Adipocyte (in vitro differentiated cells): Measurements from ENCODE around the gene MECR.

Experiments used
- DNase-seq: peaks from one replicate; pipeline ENCODE4 v3.0.0-alpha.2; 2015; ENCODE audit warnings: low read depth
- H3K27me3 ChIP-seq: replicated peaks from 2 replicates; pipeline ENCODE4 v1.7.0; 2013; ENCODE audit warnings: mild to moderate bottlenecking, low read length, moderate library complexity; ENCODE audit not compliant: control insufficient read depth, insufficient read depth
- H3K36me3 ChIP-seq: 2 replicates; pipeline ENCODE4 v1.7.0; 2013; ENCODE audit warnings: low read length, mild to moderate bottlenecking, moderate library complexity; ENCODE audit not compliant: control insufficient read depth, insufficient read depth, severe bottlenecking
- H3K4me1 ChIP-seq: 2 replicates; pipeline ENCODE4 v1.7.0; 2013; ENCODE audit warnings: mild to moderate bottlenecking, low read length, moderate library complexity; ENCODE audit not compliant: control insufficient read depth, insufficient read depth
- H3K4me3 ChIP-seq: 2 replicates; pipeline ENCODE4 v1.7.0; 2013; ENCODE audit warnings: mild to moderate bottlenecking, low read length, moderate library complexity
- H3K9ac ChIP-seq: 2 replicates; pipeline ENCODE4 v1.7.0; 2013; ENCODE audit warnings: mild to moderate bottlenecking, low read length, moderate library complexity
- H3K9me3 ChIP-seq: 2 replicates; pipeline ENCODE4 v1.7.0; 2013; ENCODE audit warnings: mild to moderate bottlenecking, low read length, moderate library complexity; ENCODE audit not compliant: control insufficient read depth

Gene MECR

DNA sequence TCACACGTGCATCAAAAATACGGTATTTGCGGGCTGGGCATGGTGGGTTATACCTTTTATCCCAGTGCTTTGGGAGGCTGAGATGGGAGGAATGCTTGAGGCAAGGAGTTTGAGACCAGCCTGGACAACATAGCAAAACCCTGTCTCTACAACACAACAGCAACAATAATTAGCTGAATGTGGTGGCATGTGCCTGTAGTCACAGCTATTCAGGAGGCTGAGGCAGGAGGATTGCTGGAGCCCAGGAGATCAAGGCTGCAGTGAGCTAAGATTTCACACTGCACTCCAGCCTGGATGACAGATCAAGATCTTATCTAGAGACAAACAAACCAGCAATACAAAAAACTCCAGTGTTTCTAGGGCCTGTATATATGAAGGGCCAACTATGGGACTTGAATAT, 36.2 kb upstream of the MECR start:
- Histone ChIP-seq H3K4me1 (peaks cover 18% of the 10 kb centered on the region), H3K36me3 (peaks cover 8% of the 10 kb centered on the region), H3K27me3 (no peaks in the 10 kb centered on the region), H3K4me3 (no peak overlapping the region), H3K9me3 (no peaks in the 10 kb centered on the region), H3K9ac (no peak overlapping the region)
- no peak for DNase-seq

DNA sequence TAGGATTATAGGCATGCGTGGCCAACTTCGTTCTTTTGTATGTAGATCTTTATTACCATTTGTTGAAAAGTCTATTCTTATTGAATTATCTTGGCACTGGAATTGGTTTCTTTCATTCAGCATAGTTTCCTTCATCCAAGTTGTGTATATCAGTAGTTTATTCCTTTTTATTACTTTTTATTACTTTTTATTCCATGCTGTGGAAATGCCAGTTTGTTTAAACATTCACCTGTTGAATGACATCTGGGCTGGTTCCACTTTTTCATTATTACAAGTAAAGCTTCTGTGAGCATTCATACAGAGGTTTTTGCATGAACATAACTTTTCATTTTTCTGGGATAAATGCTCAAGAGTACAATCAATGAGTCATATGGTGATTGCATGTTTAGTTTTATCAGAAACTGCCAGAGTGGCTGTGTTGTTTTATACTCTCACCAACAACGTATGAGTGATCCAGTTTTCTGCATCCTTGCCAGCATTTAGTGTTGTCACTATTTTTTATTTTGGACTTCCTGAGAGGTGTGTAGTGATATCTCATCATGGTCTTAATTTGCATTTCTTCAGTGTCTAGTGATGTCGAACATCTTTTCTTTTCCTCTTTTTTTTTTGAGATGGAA, 34.1 kb upstream of the MECR start:
- peaks cover 4% of the 10 kb centered on the region for H3K36me3 ChIP-seq
- no peak overlapping the region for H3K9ac ChIP-seq
- H3K9me3 ChIP-seq, result no peaks in the 10 kb centered on the region
- DNase-seq, result peak; percentile 77
- peaks cover 8% of the 10 kb centered on the region for H3K4me1 ChIP-seq
- H3K4me3 ChIP-seq, result no peak overlapping the region
- H3K27me3 ChIP-seq, result no peaks in the 10 kb centered on the region

DNA sequence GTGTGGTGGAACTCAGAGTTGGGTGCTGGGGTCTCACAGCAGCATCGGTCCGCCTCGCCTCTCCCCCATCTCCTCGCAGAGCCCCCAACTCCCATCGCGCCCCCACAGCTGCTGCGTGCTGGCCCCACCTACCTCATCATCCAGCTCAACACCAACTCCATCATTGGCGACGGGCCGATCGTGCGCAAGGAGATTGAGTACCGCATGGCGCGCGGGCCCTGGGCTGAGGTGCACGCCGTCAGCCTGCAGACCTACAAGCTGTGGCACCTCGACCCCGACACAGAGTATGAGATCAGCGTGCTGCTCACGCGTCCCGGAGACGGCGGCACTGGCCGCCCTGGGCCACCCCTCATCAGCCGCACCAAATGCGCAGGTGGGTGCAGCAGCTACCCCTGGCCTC, 29.8 kb upstream of the MECR start:
- Histone ChIP-seq H3K27me3 (no peaks in the 10 kb centered on the region), H3K9ac (no peak overlapping the region), H3K4me3 (peak overlapping the region; percentile 8), H3K9me3 (no peaks in the 10 kb centered on the region), H3K36me3 (peaks cover 4% of the 10 kb centered on the region), H3K4me1 (peaks cover 14% of the 10 kb centered on the region)
- DNase-seq, result no peak

DNA sequence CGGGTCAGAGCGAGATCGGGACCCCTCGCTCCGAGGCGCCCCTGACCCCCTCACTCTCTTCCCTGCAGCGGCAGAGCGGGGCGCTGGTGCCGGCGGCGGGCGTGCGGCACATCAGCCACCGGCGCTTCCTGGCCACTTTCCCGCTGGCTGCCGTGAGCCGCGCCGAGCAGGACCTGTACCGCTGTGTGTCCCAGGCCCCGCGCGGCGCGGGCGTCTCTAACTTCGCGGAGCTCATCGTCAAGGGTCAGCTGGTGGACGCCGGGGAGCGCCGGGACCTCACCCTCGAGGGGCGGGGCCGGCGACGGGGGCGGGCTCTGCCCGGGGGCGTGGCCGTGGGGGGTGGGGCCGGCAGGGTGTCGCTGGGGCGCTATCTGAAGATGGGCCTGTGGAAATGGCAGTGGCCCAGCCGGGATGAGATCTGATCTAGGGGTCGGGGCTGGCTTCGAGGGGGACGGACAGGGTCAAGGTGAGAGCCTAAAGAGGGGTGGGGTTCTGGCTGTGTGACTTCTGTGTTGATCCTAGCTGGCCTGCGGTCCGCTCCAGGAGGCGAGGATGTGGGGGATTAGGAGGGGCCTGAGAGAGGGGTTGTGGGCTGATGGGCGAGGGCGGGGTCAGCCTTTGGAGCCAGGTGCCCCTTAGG, 29.2 kb upstream of the MECR start:
- Histone ChIP-seq H3K27me3 (no peaks in the 10 kb centered on the region), H3K9me3 (no peaks in the 10 kb centered on the region)

DNA sequence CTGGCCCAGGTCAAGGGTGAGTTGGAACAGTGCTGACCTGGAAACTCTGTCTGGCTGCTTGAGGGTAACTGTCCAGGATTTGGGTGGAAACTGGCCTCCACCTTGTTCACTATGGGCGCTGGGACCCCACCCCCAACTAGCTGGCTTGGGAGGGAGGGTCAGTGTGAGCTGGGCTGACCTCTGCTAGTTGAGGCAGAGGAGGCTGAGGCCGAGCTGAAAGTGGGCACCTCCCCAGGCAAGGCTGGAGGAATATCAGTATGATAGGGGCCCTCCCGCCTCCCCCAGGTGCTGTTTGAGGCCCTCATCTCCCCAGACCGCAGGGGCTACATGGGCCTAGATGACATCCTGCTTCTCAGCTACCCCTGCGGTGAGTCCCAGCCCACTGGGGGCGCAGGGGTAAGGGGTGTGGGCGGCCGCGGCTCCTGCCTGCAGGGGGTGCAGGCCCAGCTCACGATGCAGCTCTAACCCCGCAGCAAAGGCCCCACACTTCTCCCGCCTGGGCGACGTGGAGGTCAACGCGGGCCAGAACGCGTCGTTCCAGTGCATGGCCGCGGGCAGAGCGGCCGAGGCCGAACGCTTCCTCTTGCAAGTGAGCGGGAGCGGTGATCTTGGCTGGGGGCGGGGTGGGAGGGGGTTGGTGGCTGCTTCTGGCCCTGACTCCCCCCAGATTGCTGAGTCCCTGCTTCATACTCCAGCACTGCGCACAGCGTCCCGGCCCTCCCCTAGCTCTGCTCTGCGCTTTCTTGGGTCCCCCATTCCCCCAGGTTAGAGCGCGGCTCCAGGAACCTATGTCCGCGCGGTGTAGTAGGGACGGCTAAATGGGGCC, 28.5 kb upstream of the MECR start:
- Histone ChIP-seq H3K9ac (peak overlapping the region; percentile 66), H3K27me3 (no peaks in the 10 kb centered on the region), H3K36me3 (peaks cover 4% of the 10 kb centered on the region), H3K9me3 (no peaks in the 10 kb centered on the region), H3K4me1 (peaks cover 6% of the 10 kb centered on the region), H3K4me3 (peak overlapping the region; percentile 78)
- no peak for DNase-seq

More for the DNA sequence above, 29.2 kb upstream of the MECR start:
- Histone ChIP-seq H3K4me1 (peaks cover 10% of the 10 kb centered on the region), H3K9ac (peak overlapping the region; percentile 66), H3K36me3 (peaks cover 4% of the 10 kb centered on the region), H3K4me3 (peak overlapping the region; percentile 78)
- no peak for DNase-seq

DNA sequence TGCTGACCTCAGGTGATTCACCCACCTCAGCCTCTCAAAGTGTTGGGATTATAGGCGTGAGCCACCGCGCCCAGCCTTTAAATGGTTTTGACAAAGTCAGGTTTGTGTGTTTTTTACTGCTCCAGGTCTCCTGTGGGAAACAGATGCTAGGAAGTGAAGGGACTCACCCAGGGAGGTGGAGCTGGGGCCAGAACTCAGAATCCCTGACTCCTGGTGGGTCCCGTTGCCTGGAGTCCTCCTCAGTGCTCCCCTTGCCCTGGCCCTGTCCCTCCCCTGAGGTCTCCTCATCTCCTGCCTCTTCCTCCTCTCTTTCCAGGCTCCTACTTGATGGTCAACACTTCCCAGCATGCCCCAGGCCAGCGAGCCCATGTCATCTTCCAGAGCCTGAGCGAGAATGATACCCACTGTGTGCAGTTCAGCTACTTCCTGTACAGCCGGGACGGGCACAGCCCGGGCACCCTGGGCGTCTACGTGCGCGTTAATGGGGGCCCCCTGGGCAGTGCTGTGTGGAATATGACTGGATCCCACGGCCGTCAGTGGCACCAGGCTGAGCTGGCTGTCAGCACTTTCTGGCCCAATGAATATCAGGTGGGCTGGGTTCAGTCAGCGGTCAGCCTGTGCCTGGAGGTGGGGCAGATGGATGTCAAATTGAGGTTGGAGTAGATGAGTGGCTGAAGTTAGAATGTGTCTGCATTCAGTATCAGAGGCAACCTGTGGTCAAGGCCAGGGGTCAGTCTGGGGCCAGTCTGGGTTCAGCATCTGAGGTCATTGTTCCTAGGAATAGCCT, 27.6 kb upstream of the MECR start:
- no peak for DNase-seq
- H3K36me3 ChIP-seq, result peaks cover 4% of the 10 kb centered on the region
- H3K4me1 ChIP-seq, result peaks cover 6% of the 10 kb centered on the region
- H3K27me3 ChIP-seq, result no peaks in the 10 kb centered on the region
- no peak overlapping the region for H3K4me3 ChIP-seq
- H3K9ac ChIP-seq, result no peak overlapping the region
- H3K9me3 ChIP-seq, result no peaks in the 10 kb centered on the region

DNA sequence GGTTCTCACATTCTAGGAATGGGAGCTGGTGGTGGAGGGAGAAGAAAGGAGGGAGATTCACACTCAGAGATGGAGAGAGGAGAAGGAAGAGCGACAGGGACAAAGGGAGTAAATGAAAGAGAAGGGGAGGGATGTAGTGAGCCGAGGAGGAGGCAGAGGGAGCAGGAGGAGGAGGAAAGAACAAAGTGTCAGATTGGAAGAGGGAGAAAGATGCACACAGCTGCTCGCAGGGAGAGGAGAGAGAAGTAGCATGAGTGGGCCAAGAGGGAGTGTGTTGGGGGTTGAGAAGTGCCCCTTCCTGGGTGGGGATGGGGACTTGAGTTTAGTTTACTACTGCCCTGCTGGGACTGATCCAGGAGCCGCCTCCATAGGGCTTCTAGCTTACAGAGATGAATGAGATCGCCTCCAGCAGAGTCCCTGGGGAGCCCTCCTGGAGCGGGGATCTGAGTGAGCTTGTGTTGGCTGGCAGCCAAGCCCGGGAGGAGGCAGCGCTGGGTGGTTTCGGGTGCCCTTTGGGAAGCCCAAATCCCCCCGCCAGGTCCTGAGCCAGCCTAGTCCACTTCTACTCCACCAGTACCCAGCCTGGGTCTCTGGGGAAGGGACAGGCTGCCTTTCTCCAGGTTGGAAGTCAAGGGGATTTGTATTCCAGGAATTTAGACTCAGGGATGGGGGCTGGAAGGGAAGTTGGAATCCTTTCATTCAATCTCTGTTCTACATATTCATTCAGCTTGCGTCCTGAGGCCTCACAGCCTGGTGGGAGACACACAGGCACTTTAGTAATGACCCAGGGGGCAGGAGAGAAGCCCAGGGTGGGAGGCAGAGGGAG, 26.5 kb upstream of the MECR start:
- Histone ChIP-seq H3K36me3 (no peaks in the 10 kb centered on the region), H3K9ac (no peak overlapping the region), H3K9me3 (no peaks in the 10 kb centered on the region), H3K4me3 (no peak overlapping the region), H3K4me1 (peaks cover 6% of the 10 kb centered on the region), H3K27me3 (no peaks in the 10 kb centered on the region)
- DNase-seq, result peak; percentile 72

DNA sequence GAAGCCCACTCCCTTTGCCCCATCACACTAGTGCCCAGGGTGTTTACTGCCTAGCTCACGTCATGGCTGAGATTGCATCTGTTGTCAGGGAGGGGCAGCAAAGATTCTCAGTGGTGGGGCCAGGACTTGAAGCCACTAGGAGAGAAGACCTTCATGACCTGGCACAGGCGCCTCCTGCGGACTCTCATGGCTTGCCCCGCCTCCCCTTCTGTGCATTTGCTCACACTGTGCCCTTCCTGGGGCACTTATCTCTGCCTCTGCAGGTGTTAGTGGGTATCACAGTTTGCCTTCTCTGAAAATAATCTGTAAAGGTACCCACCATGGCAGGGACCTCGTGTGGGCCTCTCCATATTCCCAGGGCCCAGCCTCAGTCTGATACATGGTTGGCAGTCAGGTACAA, 25.7 kb upstream of the MECR start:
- no peak for DNase-seq
- H3K9ac ChIP-seq, result no peak overlapping the region
- no peaks in the 10 kb centered on the region for H3K36me3 ChIP-seq
- no peak overlapping the region for H3K4me3 ChIP-seq
- peaks cover 6% of the 10 kb centered on the region for H3K4me1 ChIP-seq
- H3K27me3 ChIP-seq, result no peaks in the 10 kb centered on the region
- no peaks in the 10 kb centered on the region for H3K9me3 ChIP-seq

DNA sequence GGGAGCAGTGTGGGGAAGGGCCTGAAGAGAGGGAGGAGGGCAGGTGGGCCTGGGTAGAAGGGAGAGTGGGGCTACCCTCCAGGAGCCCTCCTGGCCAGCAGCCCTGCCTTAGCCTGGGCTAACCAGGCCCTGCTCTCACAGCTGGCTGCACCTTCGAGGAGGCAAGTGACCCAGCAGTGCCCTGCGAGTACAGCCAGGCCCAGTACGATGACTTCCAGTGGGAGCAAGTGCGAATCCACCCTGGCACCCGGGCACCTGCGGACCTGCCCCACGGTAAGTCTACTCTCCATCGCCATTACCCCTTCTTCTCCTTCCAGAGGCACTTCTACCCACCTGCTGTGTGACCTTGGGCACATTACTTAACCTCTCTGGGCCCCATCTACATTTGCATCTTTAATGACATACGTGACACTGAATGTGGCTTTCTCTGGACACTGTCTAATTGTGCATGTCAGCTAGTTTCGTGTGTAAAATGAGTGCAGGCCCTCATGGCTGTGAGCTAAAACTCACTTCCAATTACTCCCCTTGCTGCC, 24.5 kb upstream of the MECR start:
- Histone ChIP-seq H3K9me3 (no peaks in the 10 kb centered on the region), H3K4me3 (no peak overlapping the region), H3K9ac (no peak overlapping the region), H3K4me1 (peaks cover 6% of the 10 kb centered on the region), H3K27me3 (no peaks in the 10 kb centered on the region), H3K36me3 (no peaks in the 10 kb centered on the region)
- no peak for DNase-seq

DNA sequence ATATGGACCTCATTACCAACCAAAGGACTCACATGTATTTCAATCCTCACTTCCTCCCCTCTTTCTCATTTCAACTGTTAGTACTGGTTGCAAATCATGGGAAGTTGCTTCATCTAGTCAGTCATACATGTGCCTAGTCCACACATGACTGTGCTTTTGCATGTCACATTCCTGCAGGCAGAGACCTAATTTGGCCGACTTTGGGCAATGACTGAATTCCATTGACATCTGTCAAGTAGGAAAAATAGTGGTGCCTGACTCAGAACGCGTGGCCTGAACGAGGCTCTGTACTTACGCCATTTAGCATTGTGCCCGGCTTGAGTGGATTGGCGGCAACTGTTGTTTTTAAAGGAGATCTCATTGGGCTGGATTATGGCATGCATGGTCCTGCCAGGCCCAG, 23.6 kb upstream of the MECR start:
- H3K9me3 ChIP-seq, result no peaks in the 10 kb centered on the region
- DNase-seq, result no peak
- no peaks in the 10 kb centered on the region for H3K36me3 ChIP-seq
- H3K9ac ChIP-seq, result no peak overlapping the region
- no peaks in the 10 kb centered on the region for H3K27me3 ChIP-seq
- H3K4me3 ChIP-seq, result no peak overlapping the region
- peaks cover 6% of the 10 kb centered on the region for H3K4me1 ChIP-seq
